T-helper 2 cell treated with Interferon-gamma antibody and Interleukin-4, amounts not matched to agents 100 ng/mL and 5 ng/mL, for 36 hours (primary cell): ENCODE measurements around the gene NEBL. TPM values are rescaled to one million over a fixed set of nuclear protein-coding genes. Genes with fewer than 3 reads are reported as not detected.

ENCODE experiments used
- intact Hi-C: fragments of 100-400 bp; cut with micrococcal nuclease; formaldehyde crosslinking; loops from one replicate; pipeline ENCODE4 v1.15.1; 2023
- total RNA-seq: library from RNA; stranded (reverse); gene quantifications from 2 replicates; pipeline ENCODE4 v1.2.3, GENCODE V29; 2022

NEBL gene
- total RNA-seq, 1 donor from 2014 or later = not detected

DNA sequence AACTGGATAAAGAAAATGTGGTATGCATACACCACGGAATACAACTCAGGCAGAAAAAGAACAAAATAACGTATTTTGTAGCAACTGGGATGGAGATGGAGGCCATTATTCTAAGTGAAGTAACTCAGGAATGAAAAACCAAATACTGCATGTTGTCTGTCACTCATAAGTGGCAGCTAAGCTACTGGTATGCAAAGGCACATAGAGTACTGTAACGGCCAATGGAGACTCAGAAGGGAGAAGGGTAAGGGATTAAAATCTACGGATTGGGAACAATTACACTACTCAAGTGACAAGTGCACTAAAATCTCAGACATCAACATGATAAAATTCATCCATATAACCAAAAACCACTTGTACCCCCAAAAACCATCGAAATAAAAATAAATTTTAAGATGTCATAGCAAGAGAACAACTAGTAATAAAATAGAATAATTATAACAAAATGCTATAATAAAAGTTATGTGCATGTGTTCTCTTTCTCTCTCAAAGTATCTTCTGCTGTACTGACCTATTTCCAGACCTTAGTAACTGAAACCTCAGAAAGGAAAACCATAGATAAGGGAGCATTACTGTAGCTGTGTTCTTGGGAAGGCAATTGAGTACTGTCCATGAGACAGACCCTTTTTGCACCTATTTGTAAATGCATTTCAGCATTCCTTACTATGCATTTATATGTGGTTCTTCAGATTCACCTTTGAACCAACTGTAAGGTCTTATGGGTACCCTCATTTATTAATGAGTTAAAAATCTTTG lies 6.7 kb upstream of the NEBL start:
- intact Hi-C loops = no loop called here

- intact Hi-C loops = no loop called here
Measured at GRCh38 chr10:20901110-20901509, 4.0 kb upstream of the NEBL start.

GRCh38 chr10:20898866-20899535 lies 1.9 kb upstream of the NEBL start:
- intact Hi-C loops = no loop called here

DNA sequence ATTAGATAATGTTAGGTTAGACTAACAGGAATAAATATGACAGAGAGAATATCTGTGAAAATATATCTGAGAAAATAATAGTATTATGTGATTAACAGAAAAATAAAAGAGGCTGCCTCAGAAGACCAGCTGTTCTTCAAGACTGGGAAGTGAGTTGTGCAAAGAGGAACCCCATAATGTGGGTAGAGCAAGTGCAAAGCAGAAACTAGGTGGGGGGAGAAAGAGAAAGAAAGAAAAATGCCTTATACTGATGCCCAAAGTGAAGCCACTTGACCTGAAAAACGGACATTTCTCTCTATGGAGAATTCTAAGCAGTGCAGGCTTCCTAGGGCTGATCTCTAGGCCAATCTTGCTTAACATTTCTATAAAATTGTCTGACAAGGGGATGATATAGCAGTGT lies 3.8 kb downstream of the NEBL start:
- intact Hi-C loops = no loop called here

- intact Hi-C loops = no loop called here
Measured at GRCh38 chr10:20892796-20893195, 4.3 kb downstream of the NEBL start.

- intact Hi-C loops = no loop called here
Measured at GRCh38 chr10:20892011-20892585, 5.0 kb downstream of the NEBL start.

GRCh38 chr10:20891338-20891714 lies 5.8 kb downstream of the NEBL start:
- intact Hi-C loops = no loop called here

GRCh38 chr10:20890491-20891337 lies 6.4 kb downstream of the NEBL start:
- intact Hi-C loops = no loop called here

GRCh38 chr10:20890009-20890408 lies 7.1 kb downstream of the NEBL start:
- intact Hi-C loops = no loop called here

DNA sequence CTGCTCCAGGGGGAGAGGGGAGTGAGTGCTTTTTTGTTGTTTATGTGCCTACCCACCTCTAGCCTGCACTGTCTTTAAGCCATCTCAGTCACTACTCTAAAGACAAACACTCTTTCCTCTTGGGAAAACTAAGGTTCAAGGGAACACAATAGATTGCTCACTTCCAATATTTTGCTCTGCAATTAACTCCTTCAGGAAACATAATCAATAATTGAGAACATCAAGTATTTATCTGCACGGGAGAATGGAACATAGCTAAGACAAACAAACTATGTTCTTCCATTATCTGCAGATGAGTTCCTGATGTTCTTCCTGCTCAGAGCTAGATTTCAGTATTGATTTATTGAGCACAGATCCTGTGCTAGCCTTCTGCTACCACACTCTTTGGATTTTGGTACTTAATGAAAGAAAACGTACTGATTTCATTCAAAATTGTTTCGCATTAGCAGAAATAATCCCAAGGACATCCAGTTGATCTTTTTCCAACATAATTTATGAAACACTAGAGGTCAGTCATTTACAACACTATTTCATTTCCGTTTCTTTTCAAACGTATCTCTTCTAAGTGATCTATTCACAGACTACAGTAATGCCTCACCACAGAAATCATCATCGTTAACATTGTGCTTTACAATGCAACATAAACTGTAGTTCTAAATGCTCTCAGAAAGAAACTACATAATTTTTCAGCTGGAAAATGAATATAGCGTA lies 8.3 kb downstream of the NEBL start:
- intact Hi-C loops = no loop called here

- intact Hi-C loops = no loop called here
Measured at GRCh38 chr10:20887706-20888555, 9.2 kb downstream of the NEBL start.

DNA sequence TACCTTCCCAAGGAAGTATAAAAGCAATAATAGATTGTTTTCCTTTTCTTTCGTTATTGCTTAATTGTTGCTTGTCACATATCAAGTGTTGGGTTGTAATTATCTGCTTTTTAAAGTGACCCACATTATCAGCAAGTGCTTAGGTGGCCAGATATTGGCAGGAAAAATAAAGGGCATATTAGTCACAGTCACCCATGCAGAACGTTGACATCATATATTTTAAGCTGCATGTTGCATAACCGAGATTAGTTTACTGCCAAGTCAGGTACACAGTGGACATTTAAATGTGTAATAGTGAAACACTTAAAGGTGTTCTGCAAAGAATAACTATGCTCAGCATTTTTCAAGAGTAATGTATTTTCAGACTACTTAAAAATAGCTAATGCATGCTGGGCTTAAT lies 11.4 kb downstream of the NEBL start:
- intact Hi-C loops = no loop called here

DNA sequence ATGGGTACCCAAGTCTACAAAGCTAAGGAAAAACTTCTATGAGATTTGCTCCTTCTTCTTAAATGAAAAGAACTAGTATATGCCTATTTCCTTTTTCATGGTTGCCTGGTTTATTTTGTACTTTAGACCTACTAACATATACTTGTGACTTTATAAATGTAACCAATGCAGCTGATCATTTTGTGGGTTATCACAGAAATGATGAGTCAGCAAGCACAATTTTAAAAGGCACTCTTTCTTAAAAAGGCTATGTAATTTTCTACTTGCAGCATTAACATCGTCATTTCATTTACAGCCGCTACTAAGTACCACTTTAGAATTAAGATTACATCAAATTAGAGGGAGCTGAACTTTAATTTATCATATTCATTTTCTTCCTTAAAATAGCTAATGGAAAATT lies 13.6 kb downstream of the NEBL start:
- intact Hi-C loops = no loop called here

DNA sequence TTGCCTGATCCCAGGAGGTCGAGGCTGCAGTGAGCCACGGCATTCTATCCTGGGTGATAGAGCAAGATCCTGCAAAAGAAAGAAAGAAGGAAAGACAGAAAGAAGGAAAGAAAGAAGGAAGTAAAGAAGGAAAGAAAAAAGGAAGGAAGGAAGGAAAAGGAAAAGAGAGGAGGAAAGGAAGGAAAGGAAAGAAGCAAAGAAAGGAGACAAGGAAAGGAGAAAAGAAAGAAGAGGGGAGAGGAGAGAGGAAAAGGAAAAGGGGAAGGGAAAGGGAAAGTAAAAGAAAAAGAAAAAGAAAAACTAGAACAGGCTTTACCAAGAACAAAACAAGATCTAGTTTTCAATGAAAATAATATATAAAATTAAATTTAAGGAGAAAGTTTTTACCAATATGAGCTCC lies 15.0 kb downstream of the NEBL start:
- intact Hi-C loops = no loop called here

DNA sequence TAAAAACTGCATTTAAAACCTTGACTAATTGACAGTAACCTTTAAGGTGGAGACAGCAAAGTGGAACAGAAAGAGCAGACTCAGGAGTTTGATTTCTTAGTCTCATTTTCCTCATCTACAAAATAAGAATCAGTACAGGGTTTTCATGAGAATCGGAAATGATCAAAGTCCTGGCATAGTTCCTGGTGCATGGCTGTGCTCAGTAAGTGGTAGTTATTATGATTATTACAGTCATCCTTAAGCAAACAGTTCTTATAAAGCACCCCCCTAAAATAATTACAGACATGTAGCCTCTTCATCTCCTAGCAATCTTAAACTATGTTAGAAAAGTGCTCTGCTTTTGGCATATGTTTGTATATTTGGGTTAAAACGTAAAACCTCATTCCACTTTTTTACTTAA lies 18.0 kb downstream of the NEBL start:
- intact Hi-C loops = no loop called here

DNA sequence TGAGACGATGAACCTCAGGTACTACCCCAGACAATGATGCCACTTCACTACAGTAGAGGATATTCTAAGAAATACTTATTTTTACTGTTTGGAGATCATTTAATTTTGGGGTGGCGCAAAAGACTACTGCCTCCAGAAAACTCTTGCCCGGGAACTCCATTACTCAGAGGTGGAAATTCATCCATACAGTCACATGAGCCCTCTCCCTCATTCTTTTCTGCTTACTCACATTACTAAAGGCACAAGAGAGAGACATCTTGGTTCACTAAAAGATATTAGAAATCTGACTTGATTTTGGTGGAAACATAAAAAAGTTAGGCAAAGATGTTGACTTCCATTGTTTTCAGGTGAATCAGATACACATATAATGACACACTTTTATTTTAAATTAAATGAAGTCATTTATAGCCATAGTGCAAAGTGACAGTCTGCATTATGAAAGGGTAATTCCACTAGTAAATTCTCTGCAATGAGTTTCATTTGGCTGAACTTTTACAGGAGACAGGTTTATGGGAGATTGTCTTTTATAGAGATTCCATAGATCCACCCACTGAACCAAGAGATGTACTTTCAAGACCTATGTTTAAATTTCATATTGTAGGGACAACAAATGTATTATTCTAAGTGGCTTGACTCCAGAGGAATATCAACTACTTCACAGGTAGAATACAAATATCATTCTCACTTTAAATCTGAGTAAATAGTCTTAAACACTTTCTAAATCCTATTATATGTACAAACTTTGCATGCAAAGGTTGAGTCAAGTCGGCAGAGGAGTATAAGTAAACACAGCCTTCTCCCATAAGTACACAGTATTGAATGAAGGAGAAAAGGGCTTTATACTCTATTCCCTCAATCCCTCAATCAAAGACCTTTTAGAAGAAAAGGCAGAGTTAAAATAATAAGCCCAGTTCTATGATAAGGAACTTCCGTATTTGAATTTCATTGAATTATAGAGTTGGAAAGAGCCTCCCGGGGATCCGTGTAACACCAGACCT lies 18.8 kb downstream of the NEBL start:
- intact Hi-C loops = no loop called here

DNA sequence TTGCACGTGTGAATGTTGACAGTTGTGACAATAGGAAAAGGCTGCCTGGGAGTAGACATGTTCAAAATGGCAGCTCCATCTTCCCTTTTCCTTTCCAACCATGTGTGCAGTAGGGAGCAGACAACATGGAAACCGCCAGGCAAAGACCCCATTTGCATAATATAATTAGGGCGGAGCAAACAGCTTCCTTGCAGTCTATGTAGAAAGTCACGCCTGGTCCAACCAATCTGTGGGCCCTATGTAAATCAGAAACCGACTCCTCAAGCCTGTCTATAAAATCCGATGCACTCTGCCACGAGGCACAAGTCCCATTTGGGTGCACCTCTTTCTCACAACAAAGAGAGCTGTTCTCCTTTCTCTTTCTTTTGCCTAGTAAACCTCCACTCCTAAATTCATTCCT lies 19.6 kb downstream of the NEBL start:
- intact Hi-C loops = no loop called here

- intact Hi-C loops = no loop called here
Measured at GRCh38 chr10:20874261-20874660, 22.9 kb downstream of the NEBL start.

DNA sequence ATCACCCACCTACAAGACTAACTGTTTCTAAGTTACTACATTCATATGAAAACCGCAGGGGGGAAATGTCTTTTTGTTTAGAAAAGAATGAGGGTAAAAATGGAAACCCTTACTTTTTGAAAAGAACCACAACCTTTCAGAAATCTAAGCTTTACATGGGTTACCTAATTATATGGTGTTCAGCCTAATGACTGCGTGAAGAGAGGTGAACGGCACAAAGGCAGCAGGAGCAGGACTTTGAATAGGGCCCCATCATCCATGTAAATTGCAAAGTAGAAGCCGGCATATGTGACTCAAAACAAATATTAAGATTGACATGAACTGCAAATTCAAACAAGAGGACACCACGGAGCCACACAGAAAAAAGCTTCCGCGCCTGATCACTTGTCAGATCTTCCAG lies 25.1 kb downstream of the NEBL start:
- intact Hi-C loops = no loop called here
